Coronary artery (tissue), 2 donors: Measurements from ENCODE around the gene CNFN.

ENCODE experiments used
- DNase-seq: peaks from one replicate; pipeline ENCODE4 v3.0.0-alpha.2; 2017; ENCODE audit warnings: low spot score
- H3K27ac ChIP-seq, 2 donors: fragments of 200-600 bp; sonication (generic); one replicate each; pipeline ENCODE4 v1.5.1; 2016 to 2019
- H3K4me3 ChIP-seq: fragments of 200-600 bp; sonication (generic); 2 replicates; pipeline ENCODE4 v1.5.1; 2016; ENCODE audit warnings: mild to moderate bottlenecking, moderate library complexity
- CTCF ChIP-seq: fragments of 200-600 bp; sonication (generic); IDR thresholded peaks from one replicate; pipeline ENCODE4 v1.5.1; 2019; ENCODE audit warnings: antibody characterized with exemption

The CNFN gene

GRCh38 chr19:42410371-42410770, 20.3 kb upstream of the CNFN start:
- H3K4me3 ChIP-seq: no peak overlapping the region
- DNase-seq: no peak
- TF ChIP-seq CTCF: no peak
- no peak overlapping the region for H3K27ac ChIP-seq

GRCh38 chr19:42409477-42409876, 19.4 kb upstream of the CNFN start:
- no peak overlapping the region for H3K4me3 ChIP-seq
- no peak for TF ChIP-seq CTCF
- DNase-seq: no peak
- H3K27ac ChIP-seq: no peak overlapping the region

- DNase-seq: no peak
- Histone ChIP-seq H3K27ac (no peak overlapping the region), H3K4me3 (no peak overlapping the region)
- no peak for TF ChIP-seq CTCF
Measured at GRCh38 chr19:42407816-42408175, 17.7 kb upstream of the CNFN start.

- TF ChIP-seq CTCF: no peak
- H3K4me3 ChIP-seq: no peak overlapping the region
- DNase-seq: no peak
- no peak overlapping the region for H3K27ac ChIP-seq
Measured at GRCh38 chr19:42407085-42407815, 17.2 kb upstream of the CNFN start.

GRCh38 chr19:42406111-42406510, 16.0 kb upstream of the CNFN start:
- Histone ChIP-seq H3K4me3 (no peak overlapping the region), H3K27ac (no peak overlapping the region)
- no peak for TF ChIP-seq CTCF
- DNase-seq: no peak

GRCh38 chr19:42403586-42403985, 13.5 kb upstream of the CNFN start:
- no peak for TF ChIP-seq CTCF
- Histone ChIP-seq H3K27ac (no peak overlapping the region), H3K4me3 (no peak overlapping the region)
- no peak for DNase-seq

GRCh38 chr19:42402376-42403116, 12.4 kb upstream of the CNFN start:
- peak overlapping the region in 1 of 2 donors; percentile 55 for H3K27ac ChIP-seq
- TF ChIP-seq CTCF: no peak
- peak overlapping the region; percentile 71 for H3K4me3 ChIP-seq
- no peak for DNase-seq
